ENCODE data around the gene MATN4. TPM values are rescaled to one million over a fixed set of nuclear protein-coding genes. Genes with fewer than 3 reads are reported as not detected.

The MATN4 gene
- total RNA-seq, 1 donor from 2014 or later = not detected

GRCh38 chr20:45341579-45341938, 33.5 kb upstream of the MATN4 start:
- DNase-seq (ENCODE audit: low read depth) = no peak

- no peak for DNase-seq (ENCODE audit: low read depth)
These were observed 32.9 kb upstream of the MATN4 start for GRCh38 chr20:45340951-45341350.

- DNase-seq (ENCODE audit: low read depth) = no peak
These were observed 32.2 kb upstream of the MATN4 start for GRCh38 chr20:45340236-45340847.

- DNase-seq (ENCODE audit: low read depth) = no peak
These were observed 31.7 kb upstream of the MATN4 start for GRCh38 chr20:45339799-45340198.

GRCh38 chr20:45339084-45339483, 31.0 kb upstream of the MATN4 start:
- no peak for DNase-seq (ENCODE audit: low read depth)

DNA sequence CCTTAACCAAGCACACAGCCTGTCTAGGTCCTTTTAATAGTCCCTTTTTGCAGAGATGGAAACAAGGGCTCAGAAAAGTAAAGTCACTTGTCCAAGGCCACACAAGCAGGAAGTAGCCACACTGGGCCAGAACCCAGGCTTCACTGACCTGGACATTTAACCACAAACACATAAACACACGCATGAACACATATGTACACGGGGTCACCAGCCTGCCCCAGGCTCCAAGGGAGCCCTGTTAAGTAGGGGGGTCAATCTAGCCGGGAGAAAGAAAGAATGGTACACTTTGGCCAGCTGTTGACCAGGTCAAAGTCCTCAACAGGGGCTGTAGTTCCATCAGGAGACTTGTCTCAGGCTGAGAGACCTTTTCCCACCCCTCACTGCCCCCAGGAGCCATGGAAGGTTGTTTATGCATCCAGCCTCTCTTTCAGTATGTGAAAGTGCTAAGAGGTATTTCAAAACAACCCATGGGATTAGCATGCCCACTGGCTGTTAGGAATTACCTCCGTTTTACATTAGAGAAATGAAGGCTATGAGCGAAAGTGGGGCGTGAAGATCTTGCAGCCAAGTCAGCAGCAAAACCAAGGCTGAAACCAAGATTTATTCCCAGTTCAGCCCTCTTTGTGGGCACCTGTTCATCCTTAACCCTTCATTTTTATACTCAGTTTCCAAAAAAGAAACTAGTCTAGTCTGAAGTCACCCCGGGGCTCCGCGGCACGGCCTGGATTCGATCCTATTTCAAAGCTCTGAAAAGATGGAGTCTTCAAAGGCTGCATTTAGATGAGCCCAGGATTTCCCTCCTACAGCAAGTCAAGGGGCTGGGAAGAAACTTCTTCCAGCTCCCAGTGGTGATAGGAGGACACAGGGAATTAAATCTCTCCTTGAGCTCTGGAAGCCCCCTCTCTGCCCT, 30.3 kb upstream of the MATN4 start:
- no peak for DNase-seq (ENCODE audit: low read depth)

DNA sequence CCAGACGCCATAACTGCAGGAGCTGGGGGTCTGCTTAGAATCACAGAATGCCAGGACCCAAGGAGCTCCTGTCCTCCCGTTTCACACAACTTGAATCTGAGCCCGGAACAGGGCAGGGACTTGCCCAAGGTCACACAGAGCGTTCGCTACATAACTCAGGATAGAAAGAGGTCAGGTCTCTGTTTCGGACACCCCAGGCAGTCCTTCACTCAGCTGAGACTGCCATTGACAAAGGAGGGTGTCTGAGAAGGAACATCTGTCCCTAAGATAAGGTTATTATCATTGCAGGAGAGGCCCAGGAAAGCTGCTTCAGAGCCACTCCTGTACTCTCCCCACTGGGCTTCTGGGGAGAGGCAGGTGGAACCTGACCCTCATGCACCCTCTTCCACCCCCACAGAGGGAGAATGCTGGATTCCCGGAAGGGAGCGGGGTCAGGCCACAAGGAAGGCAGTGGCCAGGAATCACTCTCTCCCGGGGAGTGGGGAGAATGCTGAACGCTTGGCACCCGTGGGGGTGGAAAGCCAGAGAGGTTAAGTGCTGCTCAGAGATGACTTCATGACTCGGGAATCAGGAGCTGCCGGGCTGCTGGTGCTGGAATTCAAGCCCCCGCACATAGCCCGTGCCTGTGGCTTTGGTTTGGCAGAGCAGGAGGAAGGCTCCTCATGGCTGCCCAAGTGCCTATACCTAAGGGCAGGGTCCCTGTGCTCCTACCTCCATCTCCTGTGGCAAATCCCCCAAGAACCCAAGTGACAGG, 29.4 kb upstream of the MATN4 start:
- peak; percentile 96 for DNase-seq (ENCODE audit: low read depth)

DNA sequence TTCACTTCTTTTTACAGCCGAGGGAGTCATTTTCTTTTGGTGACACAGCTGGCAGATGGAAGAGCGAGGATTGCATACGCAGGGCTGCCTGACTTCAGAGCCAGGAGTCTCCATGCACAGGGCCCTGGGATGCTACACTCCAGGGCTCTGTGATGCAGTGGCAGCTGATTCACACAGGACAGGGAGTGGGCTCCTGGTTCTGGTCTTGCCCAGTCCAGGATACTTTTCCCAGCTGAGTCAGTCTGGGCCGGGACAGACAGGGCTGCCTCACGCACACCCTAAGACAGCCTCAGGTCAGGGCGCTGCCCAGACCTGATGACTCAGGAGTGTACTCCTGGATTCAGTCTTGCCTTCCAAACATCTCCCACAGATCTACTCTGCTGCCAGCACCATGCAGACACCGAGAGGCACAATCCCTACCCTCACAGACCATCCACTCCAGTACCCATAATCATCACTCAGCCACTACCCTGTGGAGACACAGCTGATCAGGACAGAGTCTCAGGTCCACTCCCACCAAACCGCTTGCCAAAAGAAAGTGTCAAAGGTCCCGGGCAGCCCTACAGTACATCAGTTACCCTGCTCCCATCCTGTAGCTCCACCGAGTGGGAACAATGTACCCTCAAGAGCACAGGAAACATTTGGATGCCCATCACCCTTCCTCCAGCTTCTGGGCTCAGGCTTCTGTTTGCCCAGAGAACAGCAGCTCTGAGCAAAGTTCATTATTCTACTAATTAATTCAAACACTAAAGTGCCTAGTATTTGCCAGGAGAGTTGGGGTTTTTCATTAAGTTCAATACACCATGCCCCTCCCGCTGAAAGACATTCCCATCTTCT, 28.6 kb upstream of the MATN4 start:
- peak; percentile 78 for DNase-seq (ENCODE audit: low read depth)

- DNase-seq (ENCODE audit: low read depth) = no peak
These were observed 22.4 kb upstream of the MATN4 start for GRCh38 chr20:45330476-45330875.

DNA sequence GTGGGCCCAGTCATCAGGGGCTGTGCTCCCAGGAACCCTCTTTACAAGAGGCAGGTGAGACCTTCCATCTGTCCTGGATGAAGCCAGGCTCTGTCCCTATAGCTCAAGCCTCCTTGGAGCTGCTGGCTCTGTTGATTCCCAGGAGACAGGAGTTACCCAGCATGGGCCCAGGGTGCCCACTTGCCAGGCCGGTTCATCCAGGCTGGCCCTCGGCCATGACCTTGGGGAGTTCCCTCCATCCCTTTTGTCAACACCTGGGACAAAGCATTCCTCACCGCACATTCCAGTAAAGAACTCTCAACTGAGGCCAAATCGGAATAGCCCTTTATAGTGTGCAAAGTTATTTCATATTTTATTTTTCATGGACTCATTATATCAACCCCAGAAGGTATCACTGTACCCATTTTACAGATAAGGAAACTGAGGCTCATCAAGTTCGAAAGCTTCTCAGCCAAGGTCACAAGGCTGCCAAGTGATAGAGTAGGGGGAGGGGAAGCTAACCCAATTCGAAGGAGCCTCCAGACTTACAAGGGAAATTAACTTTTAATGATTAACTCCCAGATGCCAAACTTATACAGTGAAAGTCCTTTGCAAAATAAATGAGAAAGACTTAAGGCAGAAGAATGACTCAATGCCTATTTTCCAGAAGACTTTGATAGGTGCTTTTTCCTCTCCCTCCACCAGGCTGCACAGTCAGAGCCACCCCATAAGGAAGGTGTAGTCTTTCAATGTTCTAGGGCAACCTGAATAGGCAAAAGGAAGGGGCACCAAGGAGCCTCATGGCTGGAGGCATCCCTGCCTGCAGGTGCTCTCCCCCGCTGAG, 21.6 kb upstream of the MATN4 start:
- DNase-seq (ENCODE audit: low read depth) = no peak

GRCh38 chr20:45328451-45328850, 20.4 kb upstream of the MATN4 start:
- no peak for DNase-seq (ENCODE audit: low read depth)

- DNase-seq (ENCODE audit: low read depth) = peak; percentile 56
These were observed 17.3 kb upstream of the MATN4 start for GRCh38 chr20:45325371-45325770.

- peak; percentile 74 for DNase-seq (ENCODE audit: low read depth)
These were observed 15.6 kb upstream of the MATN4 start for GRCh38 chr20:45323731-45324130.

GRCh38 chr20:45322952-45323383, 14.9 kb upstream of the MATN4 start:
- peak; percentile 96 for DNase-seq (ENCODE audit: low read depth)

DNA sequence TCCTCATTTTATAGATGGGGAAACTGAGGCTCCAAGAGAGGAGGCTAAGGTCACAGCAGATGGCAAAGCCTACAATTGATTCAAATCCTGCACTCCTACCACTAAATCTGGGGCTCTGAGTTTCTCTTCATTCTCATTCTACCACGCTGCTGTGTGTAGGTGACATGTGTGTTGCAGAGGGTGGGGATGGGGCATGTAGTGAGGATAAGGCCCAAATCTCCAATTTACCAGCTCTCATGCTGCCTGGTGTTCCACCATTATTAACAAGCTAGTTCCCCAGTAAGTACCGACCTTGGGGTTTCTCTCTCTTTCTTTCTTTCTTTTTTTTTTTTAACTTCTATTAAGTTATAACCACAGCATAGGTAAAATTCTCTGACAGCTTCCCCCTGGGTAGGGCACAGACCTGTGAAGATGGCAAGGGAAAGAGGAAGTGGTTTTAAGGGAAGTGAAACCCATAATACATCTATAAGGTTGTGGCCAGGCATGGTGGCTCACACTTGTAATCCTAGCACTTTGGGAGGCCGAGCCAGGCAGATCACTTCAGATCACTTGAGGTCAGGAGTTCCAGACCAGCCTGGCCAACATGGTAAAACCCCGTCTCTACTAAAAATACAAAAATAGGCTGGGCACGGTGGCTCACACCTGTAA, 13.0 kb upstream of the MATN4 start:
- no peak for DNase-seq (ENCODE audit: low read depth)

- DNase-seq (ENCODE audit: low read depth) = no peak
These were observed 10.8 kb upstream of the MATN4 start for GRCh38 chr20:45318948-45319347.

- DNase-seq (ENCODE audit: low read depth) = no peak
These were observed 10.4 kb upstream of the MATN4 start for GRCh38 chr20:45318386-45318939.

GRCh38 chr20:45317826-45318225, 9.7 kb upstream of the MATN4 start:
- no peak for DNase-seq (ENCODE audit: low read depth)

All from myocyte (in vitro differentiated cells).